Neural cell (in vitro differentiated cells): ENCODE data around the gene MED13L. TPM values are rescaled to one million over a fixed set of nuclear protein-coding genes. Genes with fewer than 3 reads are reported as not detected.

Source experiments
- H2AFZ ChIP-seq: fragments of 200-600, 300-800 bp; sonication (generic), shearing (Covaris generic); 2 replicates; pipeline ENCODE4 v1.6.0; 2014; ENCODE audit warnings: low read depth, mild to moderate bottlenecking, antibody characterized with exemption, low read length, moderate library complexity
- H3F3A ChIP-seq: fragments of 200-600 bp; shearing (Covaris generic); 2 replicates; pipeline ENCODE4 v1.6.1; 2016; ENCODE audit warnings: mild to moderate bottlenecking, moderate library complexity, mixed read lengths, antibody characterized with exemption, low read length; ENCODE audit not compliant: insufficient read depth, poor library complexity, severe bottlenecking
- H3K27ac ChIP-seq: fragments of 200-600, 300-800 bp; sonication (generic), shearing (Covaris generic); 2 replicates; pipeline ENCODE4 v1.5.1; 2014; ENCODE audit warnings: mild to moderate bottlenecking, low read length, moderate library complexity
- H3K27me3 ChIP-seq: fragments of 300-800, 200-600 bp; sonication (generic), shearing (Covaris generic); 2 replicates; pipeline ENCODE4 v1.6.0; 2014; ENCODE audit warnings: mild to moderate bottlenecking, low read depth, low read length, moderate library complexity; ENCODE audit not compliant: insufficient read depth
- H3K36me3 ChIP-seq: fragments of 300-800, 200-600 bp; sonication (generic), shearing (Covaris generic); 2 replicates; pipeline ENCODE4 v1.5.1; 2014; ENCODE audit warnings: mild to moderate bottlenecking, antibody characterized with exemption, low read length, moderate library complexity; ENCODE audit not compliant: insufficient read depth
- H3K4me2 ChIP-seq: fragments of 300-800, 200-600 bp; sonication (generic), shearing (Covaris generic); 2 replicates; pipeline ENCODE4 v1.6.0; 2014; ENCODE audit warnings: mild to moderate bottlenecking, low read length
- H3K4me3 ChIP-seq: fragments of 300-800, 200-600 bp; sonication (generic), shearing (Covaris generic); 2 replicates; pipeline ENCODE4 v1.5.1; 2014; ENCODE audit warnings: mild to moderate bottlenecking, low read length, moderate library complexity
- H3K79me2 ChIP-seq: fragments of 200-600 bp; shearing (Covaris generic); replicated peaks from 2 replicates; pipeline ENCODE4 v1.6.0; 2014; ENCODE audit warnings: mild to moderate bottlenecking, low read length, moderate library complexity; ENCODE audit not compliant: insufficient read depth
- H3K9ac ChIP-seq: fragments of 300-800, 200-600 bp; sonication (generic), shearing (Covaris generic); 2 replicates; pipeline ENCODE4 v1.6.1; 2016; ENCODE audit warnings: mild to moderate bottlenecking, low read length, mixed read lengths
- H3K9me2 ChIP-seq: fragments of 200-600 bp; shearing (Covaris generic); 2 replicates; pipeline ENCODE4 v1.6.1; 2016; ENCODE audit warnings: mild to moderate bottlenecking, low read length, mixed read lengths; ENCODE audit not compliant: insufficient read depth
- H3K9me3 ChIP-seq: fragments of 200-600, 300-800 bp; sonication (generic), shearing (Covaris generic); 2 replicates; pipeline ENCODE4 v1.6.1; 2016; ENCODE audit warnings: mild to moderate bottlenecking, mixed run types, low read length, moderate library complexity, mixed read lengths
- H4K20me1 ChIP-seq: fragments of 200-600 bp; shearing (Covaris generic); 2 replicates; pipeline ENCODE4 v1.6.1; 2016; ENCODE audit warnings: mild to moderate bottlenecking, mixed run types; ENCODE audit not compliant: insufficient read depth
- EP300 ChIP-seq: fragments of 450-650 bp; conservative IDR thresholded peaks from 2 replicates; pipeline ENCODE4 v1.6.1; 2014; ENCODE audit warnings: antibody characterized with exemption, mild to moderate bottlenecking, moderate library complexity; ENCODE audit not compliant: poor library complexity, severe bottlenecking
- EZH2 ChIP-seq: fragments of 200-600, 300-800 bp; shearing (Covaris generic), sonication (generic); IDR thresholded peaks from 2 replicates; pipeline ENCODE4 v1.6.1; 2014; ENCODE audit warnings: antibody characterized with exemption, low read length, borderline replicate concordance, mild to moderate bottlenecking; ENCODE audit not compliant: insufficient read depth, poor library complexity, severe bottlenecking
- MXI1 ChIP-seq: fragments of 450-650 bp; conservative IDR thresholded peaks from 2 replicates; pipeline ENCODE4 v1.6.1; 2014; ENCODE audit warnings: antibody characterized with exemption, mild to moderate bottlenecking; ENCODE audit not compliant: poor library complexity, severe bottlenecking
- POLR2AphosphoS5 ChIP-seq: IDR thresholded peaks from 2 replicates; pipeline ENCODE4 v1.6.1; 2012
- RAD21 ChIP-seq: fragments of 450-650 bp; conservative IDR thresholded peaks from 2 replicates; pipeline ENCODE4 v1.6.1; 2014; ENCODE audit warnings: antibody characterized with exemption, mild to moderate bottlenecking, moderate library complexity
- SMC3 ChIP-seq: fragments of 450-650 bp; conservative IDR thresholded peaks from 2 replicates; pipeline ENCODE4 v1.6.1; 2014; ENCODE audit warnings: antibody characterized with exemption, mild to moderate bottlenecking, moderate library complexity; ENCODE audit not compliant: poor library complexity
- TAF1 ChIP-seq: IDR thresholded peaks from 2 replicates; pipeline ENCODE4 v1.6.1; 2012; ENCODE audit warnings: low read depth
- polyA plus RNA-seq: library from polyadenylated mRNA; depleted of rRNA; stranded (reverse); fragments of >200 nt; gene quantifications from 2 replicates; pipeline ENCODE4 v1.2.3, GENCODE V29; 2014
- TF ChIP-seq, protein P1 (sequence below): IDR thresholded peaks from 2 replicates; pipeline ENCODE4 v1.6.1; 2012; ENCODE audit warnings: borderline replicate concordance
- TF ChIP-seq, protein P2 (sequence below): fragments of 450-650 bp; IDR thresholded peaks from 2 replicates; pipeline ENCODE4 v1.5.1; 2014; ENCODE audit warnings: antibody characterized with exemption, mild to moderate bottlenecking, moderate library complexity; ENCODE audit not compliant: poor library complexity, severe bottlenecking

MED13L gene
- polyA plus RNA-seq, 1 donor from 2014 or later = 38.9 TPM

DNA sequence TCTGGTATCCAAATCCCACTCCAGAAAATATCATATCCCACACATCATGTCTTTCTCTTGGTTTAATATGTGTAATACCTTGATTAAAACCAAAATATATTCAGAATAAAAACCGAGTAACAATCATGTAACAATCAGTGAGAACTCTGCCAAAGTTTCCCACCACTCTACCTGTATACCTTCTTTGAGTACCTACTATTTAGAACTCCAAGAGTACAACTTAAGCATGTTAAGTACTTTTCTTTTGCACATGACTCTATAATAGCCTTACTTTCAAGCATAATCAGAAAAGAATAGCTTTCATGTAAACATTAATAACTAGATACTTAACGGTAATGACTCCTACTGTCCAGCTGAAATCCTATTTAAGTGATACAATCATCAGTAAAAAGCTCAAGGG, 223.2 kb downstream of the MED13L start:
- no peak overlapping the region for H3K27ac ChIP-seq
- H3K4me2 ChIP-seq = no peak overlapping the region
- H3K4me3 ChIP-seq = no peak overlapping the region
- no peaks in the 10 kb centered on the region for H3F3A ChIP-seq
- no peaks in the 10 kb centered on the region for H3K36me3 ChIP-seq
- H3K9me2 ChIP-seq = no peaks in the 10 kb centered on the region
- no peaks in the 10 kb centered on the region for H3K9me3 ChIP-seq
- no peaks in the 10 kb centered on the region for H3K27me3 ChIP-seq
- TF ChIP-seq, protein P1, sequence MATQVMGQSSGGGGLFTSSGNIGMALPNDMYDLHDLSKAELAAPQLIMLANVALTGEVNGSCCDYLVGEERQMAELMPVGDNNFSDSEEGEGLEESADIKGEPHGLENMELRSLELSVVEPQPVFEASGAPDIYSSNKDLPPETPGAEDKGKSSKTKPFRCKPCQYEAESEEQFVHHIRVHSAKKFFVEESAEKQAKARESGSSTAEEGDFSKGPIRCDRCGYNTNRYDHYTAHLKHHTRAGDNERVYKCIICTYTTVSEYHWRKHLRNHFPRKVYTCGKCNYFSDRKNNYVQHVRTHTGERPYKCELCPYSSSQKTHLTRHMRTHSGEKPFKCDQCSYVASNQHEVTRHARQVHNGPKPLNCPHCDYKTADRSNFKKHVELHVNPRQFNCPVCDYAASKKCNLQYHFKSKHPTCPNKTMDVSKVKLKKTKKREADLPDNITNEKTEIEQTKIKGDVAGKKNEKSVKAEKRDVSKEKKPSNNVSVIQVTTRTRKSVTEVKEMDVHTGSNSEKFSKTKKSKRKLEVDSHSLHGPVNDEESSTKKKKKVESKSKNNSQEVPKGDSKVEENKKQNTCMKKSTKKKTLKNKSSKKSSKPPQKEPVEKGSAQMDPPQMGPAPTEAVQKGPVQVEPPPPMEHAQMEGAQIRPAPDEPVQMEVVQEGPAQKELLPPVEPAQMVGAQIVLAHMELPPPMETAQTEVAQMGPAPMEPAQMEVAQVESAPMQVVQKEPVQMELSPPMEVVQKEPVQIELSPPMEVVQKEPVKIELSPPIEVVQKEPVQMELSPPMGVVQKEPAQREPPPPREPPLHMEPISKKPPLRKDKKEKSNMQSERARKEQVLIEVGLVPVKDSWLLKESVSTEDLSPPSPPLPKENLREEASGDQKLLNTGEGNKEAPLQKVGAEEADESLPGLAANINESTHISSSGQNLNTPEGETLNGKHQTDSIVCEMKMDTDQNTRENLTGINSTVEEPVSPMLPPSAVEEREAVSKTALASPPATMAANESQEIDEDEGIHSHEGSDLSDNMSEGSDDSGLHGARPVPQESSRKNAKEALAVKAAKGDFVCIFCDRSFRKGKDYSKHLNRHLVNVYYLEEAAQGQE = no peak
- no peak for TF ChIP-seq POLR2AphosphoS5
- TF ChIP-seq MXI1 = no peak
- no peak for TF ChIP-seq EP300
- no peak for TF ChIP-seq RAD21
- no peak for TF ChIP-seq EZH2
- TF ChIP-seq, protein P2, sequence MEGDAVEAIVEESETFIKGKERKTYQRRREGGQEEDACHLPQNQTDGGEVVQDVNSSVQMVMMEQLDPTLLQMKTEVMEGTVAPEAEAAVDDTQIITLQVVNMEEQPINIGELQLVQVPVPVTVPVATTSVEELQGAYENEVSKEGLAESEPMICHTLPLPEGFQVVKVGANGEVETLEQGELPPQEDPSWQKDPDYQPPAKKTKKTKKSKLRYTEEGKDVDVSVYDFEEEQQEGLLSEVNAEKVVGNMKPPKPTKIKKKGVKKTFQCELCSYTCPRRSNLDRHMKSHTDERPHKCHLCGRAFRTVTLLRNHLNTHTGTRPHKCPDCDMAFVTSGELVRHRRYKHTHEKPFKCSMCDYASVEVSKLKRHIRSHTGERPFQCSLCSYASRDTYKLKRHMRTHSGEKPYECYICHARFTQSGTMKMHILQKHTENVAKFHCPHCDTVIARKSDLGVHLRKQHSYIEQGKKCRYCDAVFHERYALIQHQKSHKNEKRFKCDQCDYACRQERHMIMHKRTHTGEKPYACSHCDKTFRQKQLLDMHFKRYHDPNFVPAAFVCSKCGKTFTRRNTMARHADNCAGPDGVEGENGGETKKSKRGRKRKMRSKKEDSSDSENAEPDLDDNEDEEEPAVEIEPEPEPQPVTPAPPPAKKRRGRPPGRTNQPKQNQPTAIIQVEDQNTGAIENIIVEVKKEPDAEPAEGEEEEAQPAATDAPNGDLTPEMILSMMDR = no peak
- H2AFZ ChIP-seq = no peak overlapping the region
- no peak overlapping the region for H3K9ac ChIP-seq
- H4K20me1 ChIP-seq = no peaks in the 10 kb centered on the region
- peaks cover 6% of the 10 kb centered on the region for H3K79me2 ChIP-seq

DNA sequence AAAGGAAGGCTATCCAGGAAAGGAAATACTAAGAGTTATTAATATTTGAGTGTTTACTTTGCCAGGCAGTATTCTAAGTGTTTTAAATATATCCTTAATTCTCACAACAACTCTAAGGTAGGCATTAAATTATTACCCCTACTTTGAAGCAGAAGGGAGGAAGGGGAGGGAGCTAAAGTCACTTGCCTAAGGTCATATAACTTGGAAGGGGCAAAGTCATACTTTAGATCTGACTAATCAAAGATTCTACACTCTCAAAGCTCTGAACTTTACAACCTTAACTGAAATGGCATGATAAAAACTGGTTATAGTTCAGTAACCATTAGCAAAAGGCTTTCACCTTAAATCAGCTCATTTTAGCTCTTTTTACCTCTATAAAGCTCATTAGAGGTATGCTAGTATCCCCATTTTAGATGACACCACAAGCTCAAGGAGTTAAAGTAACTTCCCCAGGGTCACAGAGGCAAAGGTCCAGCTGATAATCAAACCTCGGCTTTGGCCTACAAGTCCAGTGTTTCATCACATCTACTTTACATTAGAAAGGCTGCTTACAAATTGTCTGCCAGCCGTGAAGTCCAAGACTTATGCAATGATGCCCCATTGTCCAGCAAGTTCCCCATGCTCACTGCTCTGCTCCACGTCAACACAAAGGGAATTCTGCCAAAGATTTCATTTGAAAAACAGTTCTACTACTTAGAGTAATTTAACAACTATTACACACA, 223.9 kb downstream of the MED13L start:
- H3K4me2 ChIP-seq = no peak overlapping the region
- H3K27me3 ChIP-seq = no peaks in the 10 kb centered on the region
- no peaks in the 10 kb centered on the region for H3K9me3 ChIP-seq
- H3K27ac ChIP-seq = no peak overlapping the region
- no peak overlapping the region for H2AFZ ChIP-seq
- H4K20me1 ChIP-seq = no peaks in the 10 kb centered on the region
- no peaks in the 10 kb centered on the region for H3F3A ChIP-seq
- H3K4me3 ChIP-seq = no peak overlapping the region
- H3K9ac ChIP-seq = no peak overlapping the region
- H3K9me2 ChIP-seq = no peaks in the 10 kb centered on the region
- no peak for TF ChIP-seq TAF1
- H3K36me3 ChIP-seq = no peaks in the 10 kb centered on the region
- H3K79me2 ChIP-seq = peaks cover 6% of the 10 kb centered on the region

DNA sequence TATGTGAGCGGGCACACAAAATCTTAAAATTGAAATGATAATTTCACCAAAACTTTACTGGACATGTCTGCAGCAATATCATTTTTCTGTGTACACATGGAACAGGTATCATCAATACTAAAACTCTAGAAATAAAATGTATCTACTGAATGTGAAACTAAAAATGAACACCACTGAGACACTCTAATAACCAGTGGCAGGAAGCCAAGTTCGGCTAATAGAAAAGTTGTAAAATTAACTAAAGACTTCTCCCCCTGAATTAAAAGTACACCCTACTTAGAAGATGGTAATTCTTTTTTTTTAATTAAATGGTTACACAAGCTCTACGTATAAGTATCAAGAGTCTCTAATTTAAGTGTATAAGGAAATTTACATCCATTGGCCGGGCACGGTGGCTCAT, 227.2 kb downstream of the MED13L start:
- no peaks in the 10 kb centered on the region for H3F3A ChIP-seq
- H2AFZ ChIP-seq = no peak overlapping the region
- peaks cover 6% of the 10 kb centered on the region for H3K79me2 ChIP-seq
- no peaks in the 10 kb centered on the region for H3K27me3 ChIP-seq
- no peak overlapping the region for H3K9ac ChIP-seq
- H4K20me1 ChIP-seq = no peaks in the 10 kb centered on the region
- no peak overlapping the region for H3K27ac ChIP-seq
- H3K4me2 ChIP-seq = no peak overlapping the region
- TF ChIP-seq POLR2AphosphoS5 (no peak), EZH2 (no peak), SMC3 (no peak), TAF1 (no peak), RAD21 (no peak), MXI1 (no peak), EP300 (no peak)
- TF ChIP-seq, protein P1 = no peak
- TF ChIP-seq, protein P2 = no peak
- no peaks in the 10 kb centered on the region for H3K36me3 ChIP-seq
- H3K9me3 ChIP-seq = no peaks in the 10 kb centered on the region
- H3K9me2 ChIP-seq = no peaks in the 10 kb centered on the region
- H3K4me3 ChIP-seq = no peak overlapping the region
